ENCODE results near the gene MIPOL1.

DNA sequence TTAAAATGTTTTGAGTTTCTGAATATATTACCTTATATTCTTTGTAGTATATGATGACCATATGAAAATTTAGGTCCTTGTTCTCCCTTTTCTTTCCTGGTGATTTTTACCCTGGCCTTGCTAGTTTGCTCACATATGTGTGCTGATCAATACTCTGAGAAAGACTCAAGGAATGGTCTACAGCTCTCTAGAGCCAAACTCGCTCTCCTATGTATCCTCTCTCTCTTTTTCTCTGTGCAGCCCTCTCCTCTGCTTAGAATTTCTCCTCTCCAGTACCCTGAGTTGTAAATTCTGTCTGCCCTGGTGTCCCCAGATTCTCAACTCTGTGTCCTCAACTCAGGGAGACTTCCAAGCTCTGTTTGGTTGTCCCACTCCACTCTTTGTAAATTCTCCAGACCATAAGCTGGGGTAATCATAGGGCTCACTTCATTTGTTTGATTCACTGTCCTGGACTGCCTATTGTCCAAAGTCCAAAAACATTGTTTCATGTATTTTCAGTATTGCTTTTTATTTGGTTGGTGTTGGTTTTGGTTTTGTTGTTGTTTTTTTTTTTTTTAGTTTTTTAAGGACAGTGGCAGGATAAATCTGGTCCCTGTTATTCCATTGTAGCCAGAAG is 356.3 kb downstream of the MIPOL1 start:
- TF ChIP-seq POLR2A (IDR thresholded peaks at IDR 0.05; ENCODE audit: low read depth, low read length) = no peak
- TF ChIP-seq POLR2AphosphoS5 (IDR thresholded peaks at IDR 0.05; ENCODE audit: low read depth, low read length) = no peak
- TF ChIP-seq TAF1 (IDR thresholded peaks at IDR 0.05; ENCODE audit: borderline replicate concordance, low read depth, low read length) = no peak
